Stimulated activated naive CD4-positive, alpha-beta T cell (primary cell): ENCODE data around the gene CEBPE.
A peak's percentile ranks its signal among the peaks of the same experiment; 100 is the strongest.

Experiments
- DNase-seq, 6 experiments: peaks; one replicate each; lab custom pipeline; 2025; lab: John Stamatoyannopoulos, UW

Gene CEBPE

DNA sequence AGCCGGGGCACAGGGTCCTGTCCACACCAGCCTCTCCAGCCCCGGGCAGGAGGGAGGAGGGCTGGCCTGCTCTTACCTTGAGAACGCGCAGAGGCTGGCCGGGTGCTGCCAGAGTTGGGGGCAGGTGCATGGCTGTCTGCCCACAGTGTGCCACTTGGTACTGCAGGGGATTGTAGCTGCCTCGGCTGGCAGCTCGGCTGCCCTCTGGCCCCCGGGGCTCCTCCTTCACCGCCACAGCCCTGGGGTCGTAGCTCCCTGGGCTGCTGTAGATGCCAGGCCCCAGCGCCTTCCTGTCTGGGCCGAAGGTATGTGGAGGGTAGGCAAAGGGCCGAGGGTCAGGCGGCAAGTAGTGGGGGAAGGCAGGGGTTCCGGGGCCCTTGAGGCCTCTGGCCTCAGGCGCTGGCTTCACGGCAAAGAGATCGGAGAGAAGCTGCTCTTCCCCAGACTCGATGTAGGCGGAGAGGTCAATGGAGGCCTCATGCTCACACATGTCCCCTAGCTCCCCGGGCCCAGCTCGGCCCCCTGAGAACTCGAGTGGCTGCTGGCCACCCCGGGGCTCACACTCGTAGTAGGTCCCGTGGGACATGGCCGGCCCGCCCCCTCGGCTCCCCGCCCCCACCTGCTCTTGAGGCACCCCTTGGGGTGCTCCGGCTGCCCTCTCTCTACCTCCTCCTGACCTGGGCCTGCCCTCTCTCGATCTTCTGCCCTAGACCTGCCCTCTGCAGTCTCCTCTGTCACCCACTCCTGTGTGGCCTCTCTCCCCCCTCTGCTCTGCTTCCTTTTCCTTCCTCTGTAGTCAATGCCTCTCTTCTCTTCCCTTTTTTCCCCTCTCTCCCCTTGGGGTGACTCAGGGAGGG is at the start of gene CEBPE:
TSS of gene CEBPE (minus strand) at position 750 of the 857 bp plus-strand sequence. CDS start at position 586, 164 bp downstream.
- DNase-seq, result peak in 1 of 6 experiments; percentile 31

DNA sequence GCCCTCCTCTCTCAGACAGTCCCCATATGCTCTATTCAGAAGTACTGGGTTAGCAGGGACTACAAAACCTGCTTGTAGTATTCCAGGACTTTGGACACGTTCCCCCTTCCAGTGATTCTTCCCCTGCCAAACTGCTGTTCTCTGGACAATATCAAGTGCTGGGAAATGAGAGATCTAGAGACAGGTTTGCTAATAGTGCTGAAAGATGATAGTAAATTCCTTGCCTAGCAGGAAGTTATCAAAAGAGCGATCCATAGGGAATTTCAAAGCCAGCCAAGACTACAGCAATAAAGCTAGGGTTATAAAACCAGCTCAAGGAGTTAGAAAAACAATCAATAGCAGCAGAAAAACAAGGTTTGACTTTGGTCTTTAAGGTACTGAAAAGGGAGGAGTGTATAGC is 49.2 kb upstream of the CEBPE start:
- DNase-seq, result no peak

GRCh38 chr14:23167116-23167847 is 48.2 kb upstream of the CEBPE start:
- DNase-seq, result no peak

GRCh38 chr14:23164949-23165348 is 45.9 kb upstream of the CEBPE start:
- no peak for DNase-seq

GRCh38 chr14:23164250-23164649 is 45.2 kb upstream of the CEBPE start:
- no peak for DNase-seq

GRCh38 chr14:23163830-23164229 is 44.8 kb upstream of the CEBPE start:
- DNase-seq, result no peak

- DNase-seq, result no peak
These were observed 43.7 kb upstream of the CEBPE start for GRCh38 chr14:23162800-23163199.

- DNase-seq, result no peak
These were observed 43.0 kb upstream of the CEBPE start for GRCh38 chr14:23162005-23162404.

DNA sequence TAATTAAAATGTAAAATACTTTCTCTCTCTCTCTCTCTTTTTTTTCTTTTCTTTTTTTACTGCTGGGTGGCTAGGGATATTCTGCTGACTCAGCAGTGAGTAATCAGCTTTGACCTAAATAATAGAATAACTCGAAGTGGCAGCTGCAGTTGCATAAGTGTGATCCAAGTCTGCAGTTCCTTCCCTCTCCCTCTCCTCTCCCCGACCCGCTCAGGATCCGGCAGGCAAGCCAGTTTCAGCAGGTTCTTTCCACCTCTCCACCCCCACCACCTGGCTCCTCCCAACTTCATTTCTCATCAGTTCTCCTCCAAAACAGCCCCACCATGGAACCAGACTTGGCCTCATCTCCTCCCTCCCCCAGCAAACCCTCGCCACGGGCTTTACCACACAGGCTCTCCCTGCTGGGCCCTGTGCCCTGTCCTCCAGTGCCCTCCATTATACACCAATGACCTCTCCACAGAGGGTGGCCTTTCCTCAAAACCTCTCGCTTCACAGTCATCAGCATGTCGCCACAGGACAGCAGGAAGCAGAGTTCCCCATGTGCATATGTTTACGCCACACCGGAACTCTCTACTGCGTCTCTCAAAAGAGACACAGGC is 42.0 kb upstream of the CEBPE start:
- no peak for DNase-seq

- DNase-seq, result no peak
These were observed 40.5 kb upstream of the CEBPE start for GRCh38 chr14:23159532-23159931.

- DNase-seq, result no peak
These were observed 39.7 kb upstream of the CEBPE start for GRCh38 chr14:23158779-23159178.

- peak in 2 of 6 experiments; percentile 7 to 8 for DNase-seq
These were observed 36.0 kb upstream of the CEBPE start for GRCh38 chr14:23154964-23155587.

DNA sequence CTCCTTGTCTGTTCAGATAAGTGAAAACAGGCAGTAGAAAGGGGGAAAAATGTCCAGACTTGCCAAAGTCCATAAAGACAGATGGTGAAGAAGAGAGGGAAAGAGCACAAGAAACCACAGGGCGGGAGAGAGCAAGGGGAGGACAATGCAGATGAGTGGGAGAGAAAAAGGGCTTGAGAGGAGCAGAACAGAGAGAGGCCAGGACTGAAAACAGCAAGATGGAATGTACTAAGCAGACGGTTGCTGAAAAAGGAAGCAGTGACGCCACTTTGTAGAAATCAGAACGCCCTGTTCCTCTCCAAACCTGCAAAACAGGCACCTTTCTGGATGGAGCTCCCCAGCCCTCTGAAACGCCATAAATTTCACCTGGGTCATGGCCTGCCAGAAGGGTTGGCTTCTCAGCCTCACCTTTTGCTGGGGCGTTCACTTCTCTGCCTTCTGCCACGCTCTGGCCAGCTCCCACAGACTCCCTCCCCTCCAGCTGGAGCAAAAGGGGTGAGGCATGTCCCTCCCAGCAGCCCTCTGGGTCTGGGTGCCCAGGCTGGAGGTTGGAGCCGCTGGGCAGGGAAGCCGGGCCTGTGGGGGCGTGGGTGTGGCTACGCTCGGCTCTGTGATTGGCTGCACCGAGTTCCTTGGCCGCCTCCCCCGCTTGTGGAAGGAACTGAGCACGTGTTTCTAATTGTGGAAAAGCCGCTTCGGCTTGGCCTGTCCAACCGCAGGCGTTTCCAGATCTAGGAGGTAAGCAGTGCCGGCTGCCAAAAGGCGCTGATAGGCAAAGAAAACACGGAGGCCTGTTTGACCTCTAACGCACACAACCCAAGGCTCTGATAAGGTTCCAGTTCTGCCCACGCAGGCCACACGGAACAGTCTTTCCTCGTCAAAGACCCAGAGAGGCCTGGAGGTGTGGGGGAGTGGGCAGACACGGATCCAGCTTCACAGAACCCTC is 35.1 kb upstream of the CEBPE start:
- peak in 1 of 6 experiments; percentile 23 for DNase-seq

DNA sequence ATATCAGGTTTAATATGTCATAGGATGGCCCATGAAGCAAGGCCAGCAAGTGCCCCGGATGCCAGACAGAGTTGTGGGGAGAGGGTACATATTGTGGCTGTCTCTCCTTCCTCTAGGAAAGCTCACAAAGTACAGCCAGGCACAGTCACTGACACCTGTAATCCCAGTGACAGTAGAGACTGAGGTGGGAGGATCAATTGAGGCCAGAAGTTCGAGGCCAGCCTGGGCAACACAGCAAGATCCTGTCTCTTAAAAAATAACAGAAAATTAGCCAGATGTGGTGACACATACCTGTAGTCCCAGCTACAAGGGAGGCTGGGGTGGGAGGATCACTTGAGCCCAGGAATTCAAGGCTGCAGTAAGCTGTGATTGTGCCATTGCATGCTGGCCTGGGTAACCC is 32.3 kb upstream of the CEBPE start:
- no peak for DNase-seq

- DNase-seq, result no peak
These were observed 30.7 kb upstream of the CEBPE start for GRCh38 chr14:23149745-23150144.

GRCh38 chr14:23148591-23149249 is 29.7 kb upstream of the CEBPE start:
- DNase-seq, result no peak

DNA sequence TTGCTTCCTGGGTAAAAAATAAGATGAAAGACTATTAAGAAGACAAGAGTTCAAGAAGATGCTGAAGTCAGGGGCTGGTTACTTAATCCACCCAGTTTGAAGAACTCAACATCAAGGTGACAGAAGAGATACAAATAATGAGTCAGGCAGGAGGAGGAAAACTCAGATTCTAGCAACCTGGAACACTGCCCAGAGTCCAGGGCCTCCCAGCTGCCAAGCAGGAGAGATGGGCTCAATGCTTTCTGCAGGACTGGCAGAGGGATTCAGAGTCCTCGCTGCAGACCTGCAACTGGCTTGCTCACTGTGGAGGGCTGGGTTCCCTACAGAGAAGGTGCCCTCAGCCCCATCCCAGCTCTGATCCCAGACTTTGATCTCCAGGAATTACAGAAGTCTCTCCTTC is 28.6 kb upstream of the CEBPE start:
- DNase-seq, result no peak

DNA sequence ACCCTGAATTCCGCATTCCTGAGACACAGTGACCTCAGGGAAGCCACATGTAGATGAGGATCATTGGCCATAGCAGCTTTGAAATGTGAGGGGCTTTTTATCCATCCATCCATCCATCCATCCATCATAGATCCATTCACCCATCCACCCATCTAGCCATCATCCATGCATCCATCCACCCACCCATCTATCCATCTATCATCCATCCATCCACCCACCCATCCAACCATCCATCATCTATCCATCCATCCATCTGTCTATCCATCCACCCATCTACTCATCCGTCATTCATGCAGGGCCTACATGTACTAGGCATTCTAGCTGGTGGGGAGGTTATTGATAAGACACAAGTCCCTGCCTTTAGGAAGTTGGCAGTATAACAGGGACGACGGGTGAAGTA is 27.9 kb upstream of the CEBPE start:
- DNase-seq, result no peak

DNA sequence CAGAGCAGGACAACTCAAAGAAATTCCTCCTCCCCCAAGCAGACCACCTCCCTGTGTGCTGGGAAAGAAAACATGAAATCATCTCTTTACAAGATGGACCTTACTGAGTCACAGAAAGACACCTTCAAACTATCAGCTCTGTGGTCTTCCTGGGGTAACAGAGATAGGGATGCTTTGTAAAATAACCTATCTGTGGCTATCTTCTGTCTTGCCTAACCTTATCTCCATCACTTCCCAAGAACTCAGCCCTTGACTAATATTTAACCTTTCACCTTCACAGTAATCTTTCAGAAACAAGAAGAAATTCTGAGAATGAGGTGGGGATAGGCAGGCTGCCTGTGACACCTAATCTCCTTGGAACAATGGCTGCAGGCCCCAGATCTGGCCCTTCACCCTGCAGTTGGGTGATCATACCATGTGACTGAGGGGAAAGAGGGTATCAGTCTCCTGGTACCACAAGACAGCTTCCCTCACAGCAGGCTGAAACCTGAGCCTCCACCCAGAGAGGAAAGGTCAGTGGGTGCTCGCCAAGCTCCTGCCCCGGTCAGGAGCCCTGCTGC is 27.4 kb upstream of the CEBPE start:
- no peak for DNase-seq

DNA sequence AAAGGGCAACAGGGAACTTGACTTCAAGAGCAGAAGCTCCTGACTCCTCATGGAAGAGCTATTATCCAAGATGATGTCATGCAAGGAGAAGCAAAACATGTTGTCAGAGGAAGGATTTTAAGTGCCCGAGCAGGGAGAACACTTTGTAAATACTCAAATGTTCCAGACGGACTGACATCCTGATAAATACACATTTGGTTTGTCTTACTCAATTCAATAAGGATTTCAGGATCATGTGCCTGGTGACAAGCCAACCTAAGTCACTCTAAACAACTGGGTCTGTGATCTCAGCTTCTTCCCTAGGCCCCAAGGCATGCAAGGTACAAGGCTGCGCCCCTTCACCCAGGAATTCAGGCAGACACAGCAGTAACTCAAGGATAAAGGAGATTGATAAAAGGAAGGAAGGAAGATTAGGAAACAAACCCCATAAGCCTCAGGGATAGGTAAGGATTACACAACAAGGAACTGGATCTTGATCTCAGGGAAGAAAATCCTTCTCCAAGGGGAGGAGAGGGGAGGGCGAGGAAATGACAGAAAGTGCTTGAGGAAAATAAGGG is 26.8 kb upstream of the CEBPE start:
- no peak for DNase-seq
